IMR-90 (cell line): Measurements from ENCODE around the gene FCRLA.

Experiments used
- NFE2L2 ChIP-seq: fragments of 150-350 bp; IDR thresholded peaks from 2 replicates; pipeline ENCODE4 v1.6.1; 2016; ENCODE audit warnings: low read depth, mild to moderate bottlenecking, low read length
- POLR2A ChIP-seq: IDR thresholded peaks from 2 replicates; pipeline ENCODE4 v1.6.1; 2012; ENCODE audit warnings: mild to moderate bottlenecking, low read depth, low read length
- RAD21 ChIP-seq: IDR thresholded peaks from 2 replicates; pipeline ENCODE4 v1.6.1; 2012; ENCODE audit warnings: low read length, improper control_type of control experiment
- RCOR1 ChIP-seq: IDR thresholded peaks from 2 replicates; pipeline ENCODE4 v1.6.1; 2012; ENCODE audit warnings: mild to moderate bottlenecking, low read length, improper control_type of control experiment; ENCODE audit not compliant: insufficient replicate concordance
- RFX5 ChIP-seq: IDR thresholded peaks from 2 replicates; pipeline ENCODE4 v1.8.0; 2012; ENCODE audit warnings: low read depth, mild to moderate bottlenecking, low read length, moderate library complexity
- SMC3 ChIP-seq: fragments of 150-350 bp; IDR thresholded peaks from 2 replicates; pipeline ENCODE4 v1.6.1; 2016; ENCODE audit warnings: low read depth, mild to moderate bottlenecking, antibody characterized with exemption, low read length, moderate library complexity
- TF ChIP-seq, protein P1 (sequence below): conservative IDR thresholded peaks from 2 replicates; pipeline ENCODE4 v1.5.1; 2012; ENCODE audit warnings: mild to moderate bottlenecking, low read depth, low read length, improper control_type of control experiment

DNA sequence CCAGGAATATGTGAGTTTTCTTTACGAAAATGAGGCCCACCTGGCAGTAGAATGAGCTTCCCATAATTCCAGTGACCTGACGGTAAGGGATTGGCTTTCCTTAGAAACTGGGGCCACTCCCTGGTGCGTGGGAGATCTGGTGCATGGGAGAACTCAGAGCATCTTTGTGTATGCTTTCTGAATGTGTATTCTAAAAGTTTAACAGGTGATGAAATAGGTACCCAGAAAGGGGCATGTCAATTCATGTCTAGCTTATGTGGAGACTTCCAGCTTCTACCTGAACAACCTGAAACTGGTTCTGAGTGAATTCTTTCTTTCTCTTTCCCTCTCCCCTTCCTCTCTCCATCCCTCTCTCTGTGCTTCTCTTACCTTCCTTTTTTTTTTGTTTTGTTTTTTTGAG lies 15.2 kb upstream of the FCRLA start:
- TF ChIP-seq POLR2A (no peak), RCOR1 (no peak), RFX5 (no peak), RAD21 (no peak), SMC3 (no peak), NFE2L2 (no peak)
- TF ChIP-seq, protein P1, sequence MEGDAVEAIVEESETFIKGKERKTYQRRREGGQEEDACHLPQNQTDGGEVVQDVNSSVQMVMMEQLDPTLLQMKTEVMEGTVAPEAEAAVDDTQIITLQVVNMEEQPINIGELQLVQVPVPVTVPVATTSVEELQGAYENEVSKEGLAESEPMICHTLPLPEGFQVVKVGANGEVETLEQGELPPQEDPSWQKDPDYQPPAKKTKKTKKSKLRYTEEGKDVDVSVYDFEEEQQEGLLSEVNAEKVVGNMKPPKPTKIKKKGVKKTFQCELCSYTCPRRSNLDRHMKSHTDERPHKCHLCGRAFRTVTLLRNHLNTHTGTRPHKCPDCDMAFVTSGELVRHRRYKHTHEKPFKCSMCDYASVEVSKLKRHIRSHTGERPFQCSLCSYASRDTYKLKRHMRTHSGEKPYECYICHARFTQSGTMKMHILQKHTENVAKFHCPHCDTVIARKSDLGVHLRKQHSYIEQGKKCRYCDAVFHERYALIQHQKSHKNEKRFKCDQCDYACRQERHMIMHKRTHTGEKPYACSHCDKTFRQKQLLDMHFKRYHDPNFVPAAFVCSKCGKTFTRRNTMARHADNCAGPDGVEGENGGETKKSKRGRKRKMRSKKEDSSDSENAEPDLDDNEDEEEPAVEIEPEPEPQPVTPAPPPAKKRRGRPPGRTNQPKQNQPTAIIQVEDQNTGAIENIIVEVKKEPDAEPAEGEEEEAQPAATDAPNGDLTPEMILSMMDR, result no peak
